Stimulated activated CD8-positive, alpha-beta memory T cell treated with anti-CD3 and anti-CD28 coated beads, Interleukin-4, amount 100 ng/mL, for 4 hours (primary cell): ENCODE results near the gene CSNK1G3.

Source experiments
- DNase-seq, 2 donors: peaks; one replicate each; pipeline ENCODE4 v3.0.0-alpha.2; 2020; ENCODE audit warnings: low read depth in 2 of 2, low spot score in 1 of 2

CSNK1G3 gene

GRCh38 chr5:123512611-123513461 lies 859 bp downstream of the CSNK1G3 start:
- DNase-seq, result peak in 1 of 2 donors; percentile 8

- no peak for DNase-seq
Observed at GRCh38 chr5:123514615-123515355, 2.8 kb downstream of the CSNK1G3 start.

DNA sequence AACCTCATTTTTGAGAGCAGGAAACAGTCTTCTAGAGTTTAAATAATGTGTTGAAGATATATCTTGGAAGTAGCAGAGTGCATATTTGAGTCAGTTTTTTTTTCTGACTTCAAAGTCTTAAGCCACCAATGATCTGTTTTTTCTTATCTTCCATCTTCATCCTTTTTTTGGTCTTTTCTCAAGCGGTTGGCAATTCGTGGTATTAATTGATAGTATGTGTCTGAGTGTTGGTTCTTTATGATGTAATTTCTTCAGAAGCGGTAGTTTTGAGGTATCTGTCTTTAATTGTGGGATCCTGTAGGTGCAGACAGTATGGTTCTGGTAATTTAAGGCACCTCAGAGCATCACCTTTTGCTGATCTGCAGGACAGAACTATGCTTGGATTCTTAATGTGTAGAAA lies 3.9 kb downstream of the CSNK1G3 start:
- DNase-seq, result no peak

DNA sequence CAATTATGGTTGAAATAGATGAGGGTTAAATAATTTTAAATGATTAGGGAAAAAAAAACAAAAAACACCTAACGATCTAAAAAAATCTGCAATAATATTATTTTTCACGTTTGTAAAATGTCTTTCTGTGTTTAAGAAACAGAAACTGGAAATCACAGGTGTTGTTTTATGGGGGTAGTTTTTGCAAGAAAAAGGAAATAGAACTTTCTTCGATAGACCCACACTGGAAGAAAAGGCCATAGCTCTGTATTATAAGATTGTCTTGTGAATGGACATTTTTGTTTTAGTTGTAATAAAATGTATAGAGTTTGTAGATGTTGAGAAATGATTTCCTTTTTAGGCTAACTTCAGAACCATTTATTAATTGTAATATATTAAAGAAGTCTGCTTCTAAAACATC lies 5.5 kb downstream of the CSNK1G3 start:
- no peak for DNase-seq

- no peak for DNase-seq
Observed at GRCh38 chr5:123518111-123518510, 6.1 kb downstream of the CSNK1G3 start.

DNA sequence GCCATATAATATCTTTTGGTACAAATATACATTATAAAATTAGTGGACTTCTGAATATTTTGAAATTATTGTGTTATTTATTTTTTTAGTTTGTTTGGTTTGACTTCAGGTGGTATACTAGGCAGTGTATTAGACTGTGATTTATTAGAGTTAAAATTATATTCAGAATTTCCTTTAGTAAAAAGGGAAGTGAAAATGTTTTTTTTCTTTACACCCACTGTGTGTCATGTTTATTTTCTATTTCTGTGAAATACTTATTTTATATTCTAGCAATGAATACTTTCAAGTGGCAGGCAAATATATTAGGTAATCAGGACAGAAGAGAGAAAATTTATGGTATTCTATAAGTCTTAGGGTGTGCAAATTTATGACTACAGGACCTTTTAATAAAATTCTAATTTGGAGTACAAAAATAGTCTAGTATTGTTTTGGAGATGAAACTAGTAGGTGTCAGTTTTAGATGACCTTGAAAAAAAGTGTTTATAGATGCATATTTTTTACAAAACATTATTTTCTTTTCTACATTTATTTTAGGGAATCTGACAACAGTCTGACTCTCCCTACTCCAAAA lies 8.8 kb downstream of the CSNK1G3 start:
- no peak for DNase-seq

GRCh38 chr5:123524146-123524545 lies 12.2 kb downstream of the CSNK1G3 start:
- no peak for DNase-seq

GRCh38 chr5:123527190-123527589 lies 15.2 kb downstream of the CSNK1G3 start:
- no peak for DNase-seq

GRCh38 chr5:123528065-123528464 lies 16.1 kb downstream of the CSNK1G3 start:
- DNase-seq, result no peak

DNA sequence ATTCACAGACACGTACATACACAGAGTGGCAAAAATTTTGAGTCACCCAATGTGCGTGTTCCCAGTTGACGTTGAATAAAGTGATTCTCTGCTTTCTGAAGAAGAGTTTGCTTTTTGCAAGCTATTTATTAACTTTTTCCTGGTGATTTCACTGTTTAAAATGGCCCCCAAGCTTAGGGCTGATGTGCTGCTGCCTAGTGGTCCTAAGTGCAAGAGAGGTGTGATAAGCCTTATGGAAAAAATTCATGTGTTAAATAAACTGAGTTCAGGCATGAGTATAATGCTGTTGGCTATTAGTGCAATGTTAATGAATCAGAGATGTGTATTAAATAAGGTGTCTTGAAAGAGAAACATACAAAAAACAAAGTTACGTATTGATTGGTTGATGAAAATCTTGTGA lies 16.9 kb downstream of the CSNK1G3 start:
- DNase-seq, result no peak

DNA sequence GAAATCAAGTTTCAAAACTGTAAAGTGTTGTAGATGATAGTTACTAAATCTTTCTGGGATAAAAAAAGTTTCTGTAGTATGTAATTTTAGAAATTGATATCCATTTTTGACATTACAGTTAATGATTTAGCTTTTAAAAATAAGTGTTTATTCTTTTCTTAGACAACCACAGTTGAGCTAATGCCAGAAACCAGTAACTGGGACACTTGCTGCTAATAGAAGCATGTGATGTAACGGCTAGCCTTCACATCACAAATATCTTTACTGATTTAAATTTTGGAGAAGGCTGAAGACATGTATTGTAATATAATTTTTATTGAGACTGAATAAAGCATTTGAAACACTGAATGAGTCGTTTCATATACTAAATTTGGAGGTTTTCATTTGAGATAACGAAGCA lies 18.8 kb downstream of the CSNK1G3 start:
- no peak for DNase-seq

DNA sequence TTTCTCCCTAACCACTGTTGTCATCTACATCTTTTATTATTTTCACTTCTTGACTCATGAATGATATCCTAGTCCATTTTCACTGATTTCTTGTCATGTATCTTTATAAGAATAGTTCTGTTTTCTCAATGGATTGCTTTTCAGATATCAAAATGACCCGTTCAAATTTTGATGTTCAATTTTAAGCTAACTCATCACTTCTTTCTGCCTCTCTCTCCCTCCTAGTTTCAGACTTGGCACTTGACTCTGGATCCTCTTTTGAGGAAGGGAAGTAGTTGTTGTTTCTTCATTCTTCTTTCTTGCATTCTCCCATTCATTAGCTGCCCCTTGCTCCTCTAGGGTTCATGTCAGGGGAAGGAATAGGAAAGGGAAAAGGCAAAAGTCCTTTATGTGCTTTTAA lies 23.7 kb downstream of the CSNK1G3 start:
- DNase-seq, result no peak

DNA sequence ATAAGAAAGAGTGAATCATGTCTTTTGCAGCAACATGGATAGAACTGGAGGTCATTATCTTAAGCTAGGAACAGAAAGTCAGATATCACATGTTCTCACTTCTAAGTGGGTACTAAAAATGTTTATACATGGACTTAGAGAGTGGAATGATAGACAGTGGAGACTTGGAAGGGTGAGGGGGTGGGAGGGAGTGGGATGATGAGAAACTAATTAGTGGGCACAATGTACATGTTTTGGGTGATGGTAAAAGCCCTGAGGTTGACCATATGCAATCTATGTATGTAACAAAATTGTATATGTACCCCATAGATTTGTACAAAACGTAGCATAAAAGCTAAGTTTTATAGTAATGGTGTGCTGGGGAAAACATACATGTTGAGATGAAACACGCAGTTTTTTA lies 25.3 kb downstream of the CSNK1G3 start:
- DNase-seq, result no peak

DNA sequence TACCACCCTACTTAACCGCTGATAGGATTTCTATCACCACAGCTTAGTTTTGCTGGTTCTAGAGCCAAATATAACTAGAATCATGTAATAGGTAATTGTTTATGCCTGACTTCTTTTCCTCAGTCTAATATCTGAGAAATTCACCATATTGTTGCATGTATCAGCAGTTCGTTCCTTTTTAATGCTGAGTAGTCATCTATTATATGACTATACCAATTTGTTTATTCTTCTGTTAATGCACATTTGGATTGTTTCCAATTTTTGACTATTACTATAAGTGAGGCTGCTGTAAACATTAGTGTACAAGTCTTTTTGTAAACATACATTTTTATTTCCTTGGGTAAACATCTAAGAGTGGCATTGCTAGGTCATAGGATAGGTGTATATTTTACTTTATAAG lies 25.9 kb downstream of the CSNK1G3 start:
- DNase-seq, result no peak

DNA sequence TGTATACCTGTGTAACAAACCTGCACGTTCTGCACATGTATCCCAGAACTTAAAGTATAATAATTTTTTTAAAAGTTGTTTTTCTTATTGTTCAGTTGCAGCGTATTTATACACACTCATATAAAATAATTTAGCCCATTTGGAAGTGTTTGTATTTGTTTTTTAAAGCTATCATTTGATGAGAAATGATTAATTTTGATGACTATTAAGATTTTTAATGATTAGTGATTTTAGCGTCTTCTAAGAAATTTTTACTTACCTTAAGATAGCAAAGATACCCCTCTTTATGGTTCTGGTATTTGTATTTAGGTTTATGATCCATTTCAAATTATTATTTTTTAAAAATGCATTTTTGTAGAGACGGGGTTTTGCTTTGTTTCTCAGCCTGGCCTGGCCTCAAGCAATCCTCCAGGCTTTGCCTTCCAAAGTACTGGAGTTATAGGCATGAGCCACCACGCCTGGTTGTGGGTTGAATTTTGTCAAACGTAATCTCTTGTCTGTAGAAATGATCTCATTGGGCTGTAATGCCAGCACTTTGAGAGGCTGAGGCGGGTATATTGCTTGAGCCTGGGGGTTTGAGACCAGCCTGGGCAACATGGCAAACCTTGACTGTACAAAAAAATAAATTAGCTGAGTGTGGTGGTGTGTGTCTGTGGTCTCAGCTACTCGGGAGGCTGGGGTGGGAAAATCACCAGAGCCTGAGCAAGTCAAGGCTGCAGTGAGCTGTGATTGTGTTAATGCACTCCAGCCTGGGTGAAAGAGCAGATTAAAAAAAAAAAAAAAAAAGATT lies 26.9 kb downstream of the CSNK1G3 start:
- DNase-seq, result no peak

DNA sequence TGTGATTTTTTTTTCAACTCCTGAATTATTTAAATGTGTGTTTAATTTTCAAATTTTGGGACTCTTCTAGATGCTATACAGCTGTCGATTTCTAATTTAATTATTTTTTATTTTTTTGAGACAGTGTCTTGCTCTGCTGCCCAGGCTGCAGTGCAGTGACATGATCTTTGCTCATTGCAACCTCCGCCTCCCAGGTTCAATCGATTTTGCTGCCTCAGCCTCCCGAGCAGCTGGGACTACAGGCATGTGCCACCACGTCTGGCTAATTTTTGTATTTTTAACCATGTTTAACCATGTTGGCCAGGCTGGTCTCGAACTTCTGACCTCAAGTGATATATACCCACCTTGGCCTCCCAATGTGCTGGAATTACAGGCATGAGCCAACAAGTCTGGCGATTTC lies 28.6 kb downstream of the CSNK1G3 start:
- no peak for DNase-seq

- DNase-seq, result no peak
Observed at GRCh38 chr5:123543438-123543837, 31.5 kb downstream of the CSNK1G3 start.

GRCh38 chr5:123545506-123545905 lies 33.5 kb downstream of the CSNK1G3 start:
- DNase-seq, result no peak

DNA sequence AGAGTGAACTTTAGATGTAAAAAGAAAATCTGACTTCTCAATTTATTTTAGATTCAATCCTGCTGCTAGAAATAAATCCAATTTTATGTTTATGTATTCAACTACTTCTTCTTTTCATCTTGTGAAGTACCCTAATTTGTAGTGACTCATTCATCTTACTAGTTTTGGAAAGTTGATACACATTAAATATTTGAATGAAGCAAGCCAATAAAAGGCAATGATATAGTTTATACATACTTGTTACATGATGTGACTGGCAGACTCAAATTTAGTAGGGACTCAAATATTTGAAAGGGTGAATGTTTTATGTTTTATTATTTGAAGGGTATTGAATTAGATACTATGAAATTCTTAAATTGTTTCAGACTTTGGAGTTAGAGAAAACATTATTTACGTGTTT lies 34.7 kb downstream of the CSNK1G3 start:
- DNase-seq, result no peak

DNA sequence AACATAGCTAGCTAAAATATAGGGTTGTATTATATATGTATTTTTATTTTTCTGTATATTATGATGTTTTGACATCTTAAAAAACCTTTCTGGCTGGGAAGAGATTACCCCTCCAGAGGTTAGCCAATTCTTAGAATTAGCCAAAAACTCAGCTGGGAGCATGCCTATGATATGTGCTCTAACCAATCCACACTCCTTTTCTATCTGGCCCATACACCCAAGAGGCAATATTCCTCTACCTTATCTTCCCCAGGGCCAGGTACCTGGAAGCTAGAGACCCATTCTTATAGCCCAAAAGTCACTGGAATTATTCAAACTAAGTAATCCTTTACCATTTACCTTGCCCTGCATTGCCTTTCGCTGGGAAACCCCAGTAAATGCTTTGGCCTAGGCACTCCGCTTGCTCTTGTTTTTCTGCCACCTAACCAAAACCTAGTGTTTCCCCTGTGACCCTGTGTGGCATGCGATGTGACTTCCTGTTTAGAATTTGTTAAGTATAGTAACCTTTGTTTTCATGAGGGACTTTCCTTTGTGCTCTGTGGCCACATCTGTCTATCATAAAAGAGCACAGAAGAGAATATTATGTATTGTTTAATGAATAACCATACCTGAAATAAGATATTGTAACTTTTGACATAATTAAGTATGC lies 37.4 kb downstream of the CSNK1G3 start:
- peak; percentile 16 to 26 for DNase-seq

- DNase-seq, result no peak
Observed at GRCh38 chr5:123554601-123555000, 42.6 kb downstream of the CSNK1G3 start.
